Neutrophil (primary cell): ENCODE results near the gene UNC5B.

Experiments used
- H3K27ac ChIP-seq: fragments of 200-600 bp; sonication (generic); 2 replicates; pipeline ENCODE4 v1.5.1; 2016; ENCODE audit warnings: mild to moderate bottlenecking, moderate library complexity
- H3K27me3 ChIP-seq: fragments of 200-600 bp; sonication (generic); 2 replicates; pipeline ENCODE4 v1.6.0; 2016; ENCODE audit warnings: mild to moderate bottlenecking
- H3K36me3 ChIP-seq: fragments of 200-600 bp; sonication (generic); 2 replicates; pipeline ENCODE4 v1.5.1; 2017
- H3K4me1 ChIP-seq, 2 experiments: fragments of 200-600 bp in 1 of 2; sonication (generic) in 1 of 2; 1 replicate in 1 of 2; 2 replicates in 1 of 2; pipeline versions ENCODE4 v1.5.1 to v1.6.1; 2013 to 2016; ENCODE audit warnings: low read depth in 1 of 2, low read length in 1 of 2, mild to moderate bottlenecking in 1 of 2, moderate library complexity in 1 of 2; ENCODE audit not compliant: control insufficient read depth in 1 of 2, insufficient read depth in 1 of 2
- H3K4me3 ChIP-seq, 2 experiments: fragments of 200-600 bp in 1 of 2; sonication (generic) in 1 of 2; 1 replicate in 1 of 2; 2 replicates in 1 of 2; pipeline ENCODE4 v1.5.1; 2013 to 2016; ENCODE audit warnings: low read depth in 1 of 2, low read length in 1 of 2, mild to moderate bottlenecking in 1 of 2, moderate library complexity in 1 of 2
- H3K9me3 ChIP-seq: fragments of 200-600 bp; sonication (generic); 2 replicates; pipeline ENCODE4 v1.5.1; 2016
- CTCF ChIP-seq: fragments of 200-600 bp; sonication (generic); IDR thresholded peaks from 2 replicates; pipeline ENCODE4 v1.5.1; 2016; ENCODE audit warnings: antibody characterized with exemption

UNC5B gene

GRCh38 chr10:71265201-71265575 is 52.8 kb downstream of the UNC5B start:
- no peak for TF ChIP-seq CTCF
- H3K36me3 ChIP-seq, result no peaks in the 10 kb centered on the region
- H3K4me3 ChIP-seq, result no peak overlapping the region
- no peak overlapping the region for H3K27ac ChIP-seq
- no peaks in the 10 kb centered on the region for H3K27me3 ChIP-seq
- no peaks in the 10 kb centered on the region for H3K9me3 ChIP-seq
- no peaks in the 10 kb centered on the region for H3K4me1 ChIP-seq

GRCh38 chr10:71265618-71266146 is 53.3 kb downstream of the UNC5B start:
- Histone ChIP-seq H3K9me3 (no peaks in the 10 kb centered on the region), H3K36me3 (no peaks in the 10 kb centered on the region), H3K27ac (no peak overlapping the region), H3K27me3 (no peaks in the 10 kb centered on the region), H3K4me3 (no peak overlapping the region), H3K4me1 (no peaks in the 10 kb centered on the region)
- no peak for TF ChIP-seq CTCF

- Histone ChIP-seq H3K27me3 (no peaks in the 10 kb centered on the region), H3K27ac (no peak overlapping the region)
Observed at GRCh38 chr10:71266147-71266917, 54.0 kb downstream of the UNC5B start.

GRCh38 chr10:71266918-71267442 is 54.6 kb downstream of the UNC5B start:
- Histone ChIP-seq H3K4me1 (peaks cover 6% of the 10 kb centered on the region in 2 experiments), H3K36me3 (no peaks in the 10 kb centered on the region), H3K27ac (no peak overlapping the region)

More at GRCh38 chr10:71266147-71266917, 54.0 kb downstream of the UNC5B start:
- no peaks in the 10 kb centered on the region for H3K9me3 ChIP-seq
- H3K36me3 ChIP-seq, result no peaks in the 10 kb centered on the region
- no peak overlapping the region for H3K4me3 ChIP-seq
- H3K4me1 ChIP-seq, result no peaks in the 10 kb centered on the region
- TF ChIP-seq CTCF, result no peak

More at GRCh38 chr10:71266918-71267442, 54.6 kb downstream of the UNC5B start:
- Histone ChIP-seq H3K4me3 (no peak overlapping the region), H3K9me3 (no peaks in the 10 kb centered on the region), H3K27me3 (no peaks in the 10 kb centered on the region)
- TF ChIP-seq CTCF, result no peak
